HPDE6-E6E7 (cell line): ENCODE measurements around the gene KRTAP10-8.
"Not testable (repeated sequence)": the region's sequence is repeated elsewhere in the genome, so short reads cannot be mapped to it uniquely, and the experiment has no call there.

ENCODE experiments used
- DNase-seq: peaks from one replicate; pipeline ENCODE4 v3.0.0; 2011; ENCODE audit warnings: missing footprints; ENCODE audit errors: extremely low spot score

The KRTAP10-8 gene

DNA sequence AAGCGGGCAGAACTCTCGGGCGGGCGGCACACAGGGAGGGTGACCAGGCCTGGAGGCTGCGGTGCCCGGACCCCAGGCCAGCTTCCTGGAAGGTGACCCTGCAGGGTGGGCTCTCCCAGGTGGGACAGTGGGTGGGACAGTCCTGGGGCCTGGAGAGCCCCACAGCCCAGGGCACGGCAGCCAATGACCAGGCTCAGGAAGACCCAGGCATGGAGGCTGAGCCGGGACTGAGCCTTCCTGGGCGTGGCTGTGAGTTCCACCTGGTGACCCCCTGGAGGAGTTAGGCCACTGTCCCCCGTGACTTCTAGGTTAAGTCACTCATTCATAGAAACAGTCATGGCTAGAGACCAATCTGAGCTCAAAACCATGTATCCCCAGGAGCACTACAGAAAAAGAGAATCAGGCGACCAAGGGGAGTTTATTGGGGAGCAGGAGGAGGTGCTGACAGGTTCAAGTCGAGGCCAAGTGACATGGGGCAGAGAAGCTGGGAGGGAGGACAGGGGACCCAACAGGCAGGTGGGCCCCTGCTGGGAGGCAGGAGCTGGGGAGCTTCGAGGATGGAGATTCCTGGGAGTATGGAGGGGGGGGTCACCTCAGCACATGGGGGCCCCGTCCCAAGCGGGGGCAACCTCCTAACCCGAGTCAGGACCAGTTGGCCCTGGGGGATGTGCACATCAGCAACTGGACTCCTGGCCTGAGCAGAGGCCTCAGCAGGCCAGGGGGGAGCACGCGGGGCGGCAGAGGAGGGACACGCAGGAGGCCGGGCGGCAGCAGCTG is 32.6 kb upstream of the KRTAP10-8 start:
- no peak for DNase-seq

DNA sequence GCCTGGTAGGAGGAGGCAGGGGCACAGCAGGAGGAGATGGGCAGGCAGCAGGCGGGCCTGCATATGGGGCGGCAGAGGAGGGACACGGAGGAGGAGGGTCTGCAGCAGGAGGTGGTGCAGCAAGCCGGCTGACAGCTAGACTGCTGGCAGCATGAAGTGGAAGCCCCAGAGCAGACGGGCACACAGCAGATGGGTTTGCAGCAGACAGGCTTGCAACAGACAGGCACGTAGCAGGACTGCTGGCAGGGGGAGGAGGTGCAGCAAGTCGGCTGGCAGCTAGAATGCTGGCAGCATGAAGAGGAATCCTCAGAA is 32.1 kb upstream of the KRTAP10-8 start:
- DNase-seq = no peak

DNA sequence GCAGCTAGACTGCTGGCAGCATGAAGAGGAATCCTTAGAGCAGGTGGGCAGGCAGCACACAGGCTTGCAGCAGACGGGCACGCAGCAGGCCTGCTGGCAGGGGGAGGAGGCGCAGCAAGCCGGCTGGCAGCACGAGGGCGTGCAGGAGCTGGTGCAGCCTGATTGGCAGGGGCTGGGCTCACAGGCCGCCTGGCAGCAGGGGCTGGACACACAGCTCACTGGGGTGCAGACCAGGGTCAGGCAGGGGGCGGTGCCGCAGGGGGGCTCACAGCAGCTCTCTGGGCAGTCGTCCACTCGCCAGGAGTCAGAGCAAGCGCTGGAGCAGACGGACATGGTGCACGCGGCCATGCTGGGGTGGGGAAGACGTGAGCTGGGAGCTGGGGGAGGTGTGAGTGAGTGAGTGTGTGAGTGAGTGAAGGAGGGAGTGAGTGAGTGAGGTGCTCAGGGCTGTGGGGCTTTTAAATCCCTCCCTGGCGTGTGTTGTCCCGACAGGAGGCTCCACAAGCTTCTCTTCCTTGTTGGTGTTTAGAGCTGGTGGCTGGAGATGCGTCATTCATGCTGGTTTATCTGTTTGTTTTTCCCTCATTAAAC is 31.6 kb upstream of the KRTAP10-8 start, which contains the start of gene KRTAP10-5:
Gene KRTAP10-5, minus strand, starts transcription at position 374 of the 591 bp plus-strand sequence. Its CDS starts 26 bp downstream, at position 348.
- not testable (repeated sequence) for DNase-seq

DNA sequence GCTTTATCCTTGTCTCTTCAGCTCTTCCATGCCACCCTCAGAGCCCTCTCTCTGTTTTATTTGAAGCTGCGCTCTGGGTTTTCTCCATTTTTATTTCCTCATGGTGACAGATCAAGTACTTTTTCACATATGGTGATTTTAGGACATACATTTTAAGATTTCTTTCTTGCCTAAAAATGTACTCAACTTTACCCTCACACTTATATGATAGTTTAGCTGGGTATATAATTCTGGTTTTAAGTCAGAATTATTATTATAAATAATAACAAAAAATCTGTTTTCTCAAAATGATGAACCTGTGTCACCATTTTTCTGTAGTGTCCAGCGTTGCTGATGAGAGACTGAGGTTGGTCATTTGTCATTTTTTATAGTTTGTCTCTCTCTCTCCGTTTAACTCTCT is 30.7 kb upstream of the KRTAP10-8 start:
- no peak for DNase-seq

DNA sequence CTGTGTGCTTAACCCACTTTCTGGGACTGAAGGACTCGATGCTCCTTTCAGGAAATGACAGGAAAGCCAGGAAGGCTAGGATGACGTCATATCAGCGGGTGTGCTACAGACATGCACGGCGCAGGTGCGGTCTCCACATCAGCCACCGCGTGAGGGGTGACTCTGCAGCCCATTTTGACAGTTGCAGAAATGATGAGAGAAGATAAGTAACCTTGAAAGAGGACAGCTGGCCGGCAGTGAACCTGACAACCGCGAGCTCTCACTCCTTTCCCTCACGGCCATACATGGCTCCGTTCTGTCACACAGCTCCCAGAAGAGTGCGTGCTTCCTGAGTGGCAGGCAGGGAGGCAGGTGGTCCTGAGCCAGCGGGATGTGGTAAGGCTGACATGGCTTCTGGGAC is 29.8 kb upstream of the KRTAP10-8 start:
- no peak for DNase-seq

DNA sequence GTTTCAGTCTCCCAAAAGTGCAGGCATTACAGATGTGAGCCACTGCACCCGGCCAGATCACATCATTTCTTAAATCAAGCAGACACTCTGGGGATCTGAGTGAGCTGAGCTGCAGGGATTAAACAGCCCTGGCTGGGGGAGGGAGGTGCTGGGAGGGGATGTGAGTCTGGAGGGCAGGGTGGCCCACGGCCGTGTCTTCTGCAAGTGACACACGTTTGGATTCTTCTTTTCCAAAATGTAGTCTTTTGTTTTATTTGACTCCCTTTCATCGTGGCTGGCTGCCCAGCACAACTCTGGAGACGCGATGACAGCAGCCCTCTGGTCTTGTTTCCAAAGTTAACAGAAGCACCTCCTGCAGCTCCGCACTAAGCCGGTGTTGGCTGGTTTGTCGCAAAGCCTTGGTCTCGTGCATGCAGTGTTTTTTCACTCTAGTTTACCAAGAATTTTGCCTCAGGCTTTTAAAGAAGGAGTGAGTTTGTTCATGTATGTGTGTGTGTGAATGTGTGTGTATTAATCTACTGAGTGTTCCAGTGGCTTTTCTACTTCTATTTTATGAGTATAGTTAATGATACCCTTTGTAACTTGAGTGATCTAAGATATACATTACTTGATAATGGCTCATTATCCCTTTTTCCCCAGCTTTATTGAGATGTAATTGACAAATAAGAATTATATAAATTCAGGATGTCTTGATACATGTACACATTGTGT is 28.6 kb upstream of the KRTAP10-8 start:
- no peak for DNase-seq

DNA sequence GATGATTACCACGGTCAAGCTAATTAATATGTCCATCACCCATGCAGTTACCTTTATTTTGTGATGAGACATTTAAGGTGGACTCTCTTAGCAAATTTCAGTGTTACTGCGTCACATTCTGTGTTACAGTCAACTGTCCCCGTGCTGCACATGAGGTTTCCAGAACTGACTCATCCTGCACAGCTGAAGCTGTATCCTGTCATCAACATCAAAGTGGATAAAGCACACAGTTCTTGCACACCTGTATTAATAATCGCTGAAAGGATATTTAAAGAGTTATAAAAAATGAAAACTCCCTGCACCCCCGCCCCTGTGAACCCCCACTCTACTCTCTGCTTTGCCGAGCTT is 28.1 kb upstream of the KRTAP10-8 start:
- no peak for DNase-seq

DNA sequence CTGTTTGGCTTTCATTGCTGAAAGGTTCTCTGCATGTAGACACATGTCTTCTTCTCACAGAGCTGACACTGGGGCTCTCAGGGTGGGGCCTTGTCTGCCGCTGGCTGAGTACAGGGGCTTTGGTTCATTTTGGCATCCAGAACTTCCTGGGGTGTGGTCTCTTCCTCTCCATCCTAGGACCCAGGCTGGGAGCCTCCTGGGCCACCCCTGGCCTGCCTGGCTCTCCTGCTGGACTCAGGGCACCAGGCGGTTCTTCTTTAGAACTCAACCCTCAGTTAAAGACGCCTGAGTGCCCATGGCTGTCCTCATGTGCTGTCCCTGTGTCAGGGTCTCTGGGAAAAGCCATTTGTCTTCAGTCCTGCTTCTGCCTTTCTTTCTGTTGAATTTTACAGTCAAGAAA is 26.0 kb upstream of the KRTAP10-8 start:
- DNase-seq = no peak

DNA sequence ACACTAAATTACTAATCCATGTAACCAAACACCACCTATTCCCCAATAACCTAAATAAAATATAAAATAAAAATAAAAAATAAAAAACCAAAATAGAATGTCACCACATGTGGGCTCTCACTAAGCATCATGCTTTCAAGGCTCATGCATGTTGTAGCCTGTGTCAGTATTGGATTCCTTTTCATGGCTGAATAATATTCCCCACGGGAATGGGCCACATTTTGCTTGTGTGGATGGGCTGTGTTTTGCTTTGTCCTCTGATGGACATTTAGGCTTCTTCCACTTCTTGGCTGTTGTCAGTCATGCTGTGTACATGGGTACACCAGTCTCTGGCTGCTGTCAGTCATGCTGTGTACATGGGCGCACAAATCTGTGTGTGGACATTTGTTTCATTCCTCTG is 22.8 kb upstream of the KRTAP10-8 start:
- DNase-seq = no peak

DNA sequence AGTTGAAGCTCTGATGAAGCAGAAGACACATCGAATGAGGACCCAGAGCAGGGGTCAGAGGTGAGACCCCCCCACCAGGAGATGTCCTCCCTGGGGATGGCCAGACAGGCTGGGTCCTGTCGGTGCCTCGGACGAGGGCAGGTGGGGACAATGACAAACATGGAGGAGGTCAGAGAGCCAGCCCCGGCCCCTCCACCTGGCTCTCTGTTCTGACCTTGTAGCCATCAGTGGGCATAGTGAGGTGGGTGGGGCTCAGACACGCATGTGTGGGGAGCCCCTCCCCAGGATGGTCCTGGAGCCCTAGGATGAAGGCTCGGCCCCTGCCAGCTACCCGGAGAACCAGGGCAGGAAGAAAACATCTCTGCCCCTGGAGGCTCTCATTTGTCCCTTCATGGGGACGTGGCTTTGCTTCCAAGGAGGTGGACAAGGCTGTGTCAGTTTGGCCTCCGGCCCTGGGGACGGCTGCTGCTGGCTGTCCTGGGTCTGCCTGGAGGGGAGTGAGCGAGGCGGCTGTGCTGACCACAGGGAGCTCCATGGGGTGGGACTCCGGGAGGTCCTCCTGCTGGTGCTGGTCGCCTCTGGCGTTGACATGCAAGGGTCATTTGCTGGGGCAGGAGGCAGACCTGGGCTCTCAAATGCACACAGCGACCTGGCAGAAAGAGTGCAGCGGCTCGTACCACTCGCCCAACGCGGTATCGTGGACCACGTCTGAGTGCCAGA is 22.1 kb upstream of the KRTAP10-8 start:
- DNase-seq = no peak

DNA sequence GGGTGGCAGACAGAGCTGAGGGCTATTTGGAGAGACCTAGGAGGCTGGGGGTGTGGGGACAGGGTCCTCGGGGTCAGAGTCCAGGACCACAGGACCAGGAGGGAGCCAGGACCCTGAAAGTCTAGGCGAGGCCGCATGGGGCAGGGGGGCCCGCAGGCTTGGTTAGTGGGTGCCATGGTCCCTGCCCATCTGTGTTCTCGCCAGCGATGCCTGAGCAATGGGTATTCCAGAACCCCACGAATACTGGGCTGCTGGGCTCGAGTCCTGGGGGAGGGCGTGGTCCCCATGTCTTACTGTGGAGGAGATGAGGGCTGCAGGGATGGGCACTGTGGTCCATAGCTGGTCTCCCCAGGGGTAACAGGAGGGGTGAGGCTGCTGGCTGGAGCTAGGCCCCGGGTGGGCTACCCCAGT is 21.6 kb upstream of the KRTAP10-8 start:
- no peak for DNase-seq

DNA sequence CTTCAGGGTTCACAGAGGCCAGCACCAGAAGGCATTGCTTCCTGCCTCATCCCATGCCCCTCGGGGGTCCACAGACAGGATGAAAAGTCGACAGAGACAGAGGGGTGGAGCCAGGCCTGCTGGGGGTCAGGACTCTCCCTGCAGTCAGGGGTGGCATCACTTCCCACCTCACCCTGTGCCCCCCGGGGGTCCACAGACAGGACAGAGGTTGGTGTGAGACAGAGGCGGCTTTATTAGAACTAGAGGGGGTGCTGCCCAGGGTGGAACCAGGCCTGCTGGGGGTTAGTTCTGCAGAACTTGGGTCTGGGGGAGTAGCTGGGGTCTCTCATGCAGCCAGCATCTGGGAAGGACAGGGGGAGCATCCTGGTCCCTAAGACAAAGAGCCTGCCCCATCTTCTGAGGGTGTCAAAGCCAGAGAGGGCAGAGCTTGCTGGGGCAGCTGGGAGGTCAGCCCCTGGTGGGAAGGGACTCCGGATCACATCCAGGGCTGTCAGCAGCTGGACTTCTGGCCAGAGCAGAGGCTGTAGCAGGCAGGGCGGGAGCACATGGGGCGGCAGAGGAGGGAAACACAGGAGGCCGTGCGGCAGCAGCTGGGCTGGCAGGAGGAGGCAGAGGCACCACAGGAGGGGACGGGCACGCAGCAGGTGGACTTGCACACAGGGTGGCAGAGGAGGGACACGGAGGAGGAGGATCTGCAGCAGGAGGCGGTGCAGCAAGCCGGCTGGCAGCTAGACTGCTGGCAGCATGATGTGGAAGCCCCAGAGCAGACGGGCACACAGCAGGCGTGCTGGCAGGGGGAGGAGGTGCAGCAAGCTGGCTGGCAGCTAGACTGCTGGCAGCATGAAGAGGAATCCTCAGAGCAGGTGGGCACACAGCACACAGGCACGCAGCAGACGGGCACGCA is 20.7 kb upstream of the KRTAP10-8 start:
- DNase-seq = not testable (repeated sequence)

DNA sequence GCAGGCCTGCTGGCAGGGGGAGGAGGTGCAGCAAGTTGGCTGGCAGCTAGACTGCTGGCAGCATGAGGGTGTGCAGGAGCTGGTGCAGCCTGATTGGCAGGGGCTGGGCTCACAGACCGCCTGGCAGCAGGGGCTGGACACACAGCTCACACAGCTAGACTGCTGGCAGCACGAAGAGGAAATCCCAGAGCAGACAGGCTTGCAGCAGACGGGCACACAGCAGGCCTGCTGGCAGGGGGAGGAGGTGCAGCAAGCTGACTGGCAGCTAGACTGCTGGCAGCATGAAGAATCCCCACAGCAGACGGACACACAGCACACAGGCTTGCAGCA is 20.1 kb upstream of the KRTAP10-8 start:
- DNase-seq = not testable (repeated sequence)

DNA sequence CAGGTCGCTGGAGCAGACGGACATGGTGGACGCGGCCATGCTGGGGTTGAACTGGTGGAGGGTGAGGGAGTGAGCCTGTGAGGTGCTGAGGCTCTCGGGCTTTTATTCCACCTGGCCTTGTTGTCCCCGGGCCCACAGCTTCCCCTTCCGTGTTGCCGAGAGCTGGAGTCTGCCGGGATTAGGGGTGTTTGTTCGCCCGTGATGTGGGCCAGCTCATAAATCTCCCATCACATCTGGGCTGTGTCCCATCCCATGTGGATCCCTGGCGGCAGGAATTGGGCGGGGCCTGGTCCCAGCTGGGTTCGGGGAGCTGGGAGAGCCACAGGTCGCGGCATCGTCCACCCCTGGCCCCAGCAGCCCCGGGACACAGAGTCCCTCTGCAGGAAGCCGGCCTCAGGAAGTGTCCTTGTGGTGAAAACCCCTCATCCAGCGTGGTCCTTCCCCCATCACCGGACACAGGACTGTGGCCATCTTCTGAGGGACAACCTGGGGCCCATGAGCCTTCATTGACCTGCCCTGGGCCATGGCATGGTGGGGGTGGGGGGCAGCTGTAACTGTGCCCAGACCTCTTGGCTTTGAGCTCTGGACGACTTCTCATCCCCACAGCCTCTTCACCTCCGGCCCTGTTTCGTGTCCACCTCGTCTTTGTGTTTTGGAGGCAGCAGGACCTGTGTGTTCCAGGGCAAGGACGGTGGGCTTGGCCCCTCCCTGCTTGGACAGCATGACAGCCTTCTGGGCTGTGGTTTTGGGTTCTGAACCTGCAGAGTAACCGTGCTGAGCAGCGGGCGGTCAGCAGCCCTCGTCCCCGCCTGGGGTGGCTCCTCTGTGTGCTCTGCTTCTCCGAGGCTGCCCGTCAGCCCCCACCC is 19.2 kb upstream of the KRTAP10-8 start, which contains the start of gene KRTAP10-6:
Gene KRTAP10-6, minus strand, starts transcription at position 60 of the 866 bp plus-strand sequence. Its CDS starts 21 bp downstream, at position 39.
- DNase-seq = no peak

DNA sequence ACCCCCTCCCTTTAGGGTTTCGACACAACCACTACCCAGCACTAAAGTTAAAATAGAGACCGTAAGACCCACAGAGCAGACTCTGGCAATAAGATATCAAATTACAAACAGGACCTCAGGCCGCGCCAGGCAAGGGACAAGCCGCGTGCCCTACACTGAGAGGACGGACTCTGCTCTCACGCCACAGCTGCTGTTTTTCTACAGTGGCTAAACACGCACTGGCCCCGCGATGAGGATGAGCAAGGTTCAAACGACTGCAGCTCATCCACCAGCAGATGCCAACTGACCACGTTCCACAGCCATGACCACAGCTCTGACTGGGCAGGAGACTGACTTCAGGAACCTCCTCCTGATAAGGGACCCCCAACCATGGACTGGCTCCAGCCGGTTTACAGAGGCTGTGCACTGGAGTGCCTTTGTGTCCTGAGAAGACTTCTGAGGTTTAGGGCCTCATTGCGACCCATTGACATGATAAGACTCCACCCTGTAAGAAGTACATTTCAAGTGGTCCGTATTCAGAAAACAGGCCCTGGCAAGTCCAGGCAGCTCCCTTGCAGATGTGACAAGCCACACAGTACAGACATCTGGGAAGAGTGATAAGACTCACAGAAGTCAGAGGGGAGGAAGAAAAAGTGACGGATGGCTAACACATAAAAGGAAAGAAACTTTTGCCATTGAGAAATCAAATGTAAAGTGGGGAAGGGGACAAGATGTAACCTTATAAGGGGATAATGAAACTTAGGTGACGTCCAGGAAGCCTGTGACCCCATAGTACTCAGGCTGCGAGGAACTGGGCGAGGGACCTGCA is 18.1 kb upstream of the KRTAP10-8 start:
- no peak for DNase-seq

DNA sequence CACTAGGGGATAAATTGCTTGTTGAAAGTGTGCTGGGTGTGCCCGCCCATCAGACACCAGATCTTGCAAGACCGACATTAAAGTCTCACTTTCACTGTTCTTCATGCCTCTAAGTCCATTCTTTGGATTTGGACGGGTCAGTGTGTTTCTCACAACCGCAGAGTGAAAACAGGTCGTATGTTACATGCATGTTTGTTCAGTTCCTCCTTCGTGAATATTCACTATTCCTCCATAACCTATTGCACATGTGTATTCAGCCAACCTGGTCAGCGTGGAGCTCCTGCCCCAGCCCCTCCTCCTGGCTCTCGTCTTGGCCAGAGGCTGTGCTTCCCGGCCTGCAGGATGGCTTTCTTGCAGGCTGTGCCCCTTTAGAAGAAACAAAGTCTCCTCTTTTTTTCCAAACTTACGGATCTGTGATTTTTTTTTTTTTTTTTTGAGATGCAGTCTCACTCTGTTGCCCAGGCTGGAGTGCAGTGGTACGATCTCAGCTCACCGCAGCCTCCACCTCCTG is 17.4 kb upstream of the KRTAP10-8 start:
- no peak for DNase-seq

DNA sequence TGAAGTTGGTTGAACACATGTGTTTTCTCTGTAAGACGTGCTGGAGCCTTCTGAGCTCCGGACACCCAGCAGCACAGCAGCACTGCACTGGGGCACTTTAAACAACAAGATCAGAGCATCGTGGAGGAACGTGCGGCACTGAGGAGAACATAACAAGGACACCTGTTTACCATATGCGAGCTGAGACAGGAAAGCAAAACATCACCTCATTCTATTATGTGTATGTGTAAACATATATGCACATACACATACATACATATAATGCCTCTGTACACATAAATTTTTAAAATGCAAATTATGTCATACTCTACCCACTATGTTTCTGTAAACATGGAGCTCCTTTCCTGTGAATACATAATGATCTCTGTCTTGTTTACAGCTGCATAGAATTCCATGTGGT is 16.4 kb upstream of the KRTAP10-8 start:
- no peak for DNase-seq

DNA sequence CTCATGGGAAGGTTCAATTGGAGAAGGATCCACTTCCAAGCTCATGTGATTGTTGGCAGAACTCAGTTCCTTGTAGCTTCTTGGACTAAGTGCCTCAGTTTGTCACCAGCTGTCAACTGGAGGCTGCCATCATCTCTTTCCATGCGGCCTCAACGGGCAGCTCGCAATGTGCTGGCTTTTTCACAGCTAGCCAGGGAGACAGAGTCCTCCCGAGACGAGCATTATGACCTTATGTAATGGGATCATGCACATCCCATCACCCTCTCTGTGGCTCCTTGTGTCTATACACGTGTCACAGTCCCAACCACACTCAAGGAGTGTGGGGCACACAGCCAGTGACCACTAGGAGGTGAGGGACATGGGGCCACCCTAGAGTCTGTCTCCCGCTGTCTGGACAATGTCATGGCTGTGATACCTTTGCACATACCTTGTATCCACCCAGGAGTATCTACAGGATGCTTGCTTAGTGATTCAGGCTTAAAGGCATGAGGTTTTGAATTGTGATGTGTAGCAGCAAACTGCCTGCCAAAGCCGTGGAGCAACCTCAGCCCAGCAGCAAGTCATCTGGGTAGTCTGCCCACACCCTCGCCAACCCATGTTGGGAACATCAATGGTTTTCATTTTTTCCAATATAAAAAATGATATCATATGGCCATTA is 15.7 kb upstream of the KRTAP10-8 start:
- DNase-seq = no peak

DNA sequence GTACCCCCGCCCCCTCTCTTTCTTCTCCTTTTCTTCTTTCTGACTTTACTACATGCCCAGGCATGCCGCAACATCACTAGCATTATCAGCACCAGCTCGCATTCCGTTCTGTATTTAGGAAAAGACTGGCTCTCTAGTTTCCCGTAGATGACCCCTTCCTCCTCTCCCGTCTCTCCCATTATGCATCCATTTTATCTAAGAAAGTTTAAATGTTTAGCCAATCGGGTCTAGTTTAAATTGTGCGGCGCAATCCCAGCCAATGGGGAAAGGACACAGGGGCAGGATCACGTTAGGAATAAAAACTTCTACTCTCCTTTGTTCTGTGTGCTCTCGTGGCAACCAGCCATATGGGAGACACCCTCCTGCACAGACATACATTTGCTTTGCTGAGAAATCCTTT is 13.8 kb upstream of the KRTAP10-8 start:
- DNase-seq = no peak
